LHCN-M2 (cell line): ENCODE data around the gene LRRC56. TPM values are rescaled to one million over a fixed set of nuclear protein-coding genes. Genes with fewer than 3 reads are reported as not detected.
A peak's percentile ranks its signal among the peaks of the same experiment; 100 is the strongest.

Experiments used
- DNase-seq: peaks from one replicate; pipeline ENCODE4 v3.0.0-alpha.2; 2012; ENCODE audit warnings: low read depth
- total RNA-seq: library from RNA; depleted of rRNA; stranded (reverse); fragments of >200 nt; gene quantifications from 2 replicates; pipeline ENCODE4 v1.2.3, GENCODE V29; 2014

The LRRC56 gene
- total RNA-seq, 1 experiment from 2014 or later, result 0.17 TPM

DNA sequence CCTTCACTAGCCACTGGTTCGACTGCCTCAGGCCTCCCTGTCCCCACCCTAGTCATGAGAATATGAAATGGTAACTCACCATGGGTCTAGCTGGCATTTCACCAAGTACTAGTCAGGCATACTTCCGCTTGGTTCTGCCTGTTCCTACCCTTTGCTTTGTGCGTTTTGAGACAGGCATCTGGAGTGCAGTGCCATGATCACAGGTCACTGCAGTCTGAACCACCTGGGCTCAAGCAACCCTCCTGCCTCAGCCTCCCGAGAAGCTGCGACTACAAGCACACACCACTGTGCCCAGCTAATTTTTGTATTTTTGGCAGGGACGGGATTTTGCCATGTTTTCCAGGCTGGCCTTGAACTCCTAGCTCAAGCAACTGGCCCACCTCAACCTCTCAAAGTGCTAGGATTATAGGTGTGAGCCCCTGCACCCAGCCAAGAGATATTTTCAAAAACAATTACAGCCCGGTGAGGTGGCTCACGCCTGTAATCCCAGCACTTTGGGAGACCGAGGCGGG is 16.1 kb upstream of the LRRC56 start:
- DNase-seq, result no peak

DNA sequence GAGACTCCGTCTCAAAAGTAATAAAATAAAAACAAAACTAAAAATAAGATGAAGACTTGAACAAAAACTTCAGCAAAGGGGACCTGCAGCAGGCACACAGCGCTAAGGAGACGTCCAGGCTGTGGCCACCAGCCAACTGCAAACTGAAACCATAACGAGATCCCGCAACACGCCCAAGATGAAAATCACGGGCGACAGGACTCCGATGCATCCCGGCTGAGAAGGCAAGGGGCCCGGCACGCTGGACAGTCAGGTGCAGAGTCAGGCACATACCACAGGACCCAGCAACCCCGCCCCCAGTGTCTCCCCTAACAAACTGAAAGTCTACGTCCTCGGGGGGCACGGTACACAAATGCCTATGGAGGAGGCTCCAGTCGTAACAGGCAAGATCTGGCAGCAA is 11.1 kb upstream of the LRRC56 start:
- DNase-seq, result no peak

DNA sequence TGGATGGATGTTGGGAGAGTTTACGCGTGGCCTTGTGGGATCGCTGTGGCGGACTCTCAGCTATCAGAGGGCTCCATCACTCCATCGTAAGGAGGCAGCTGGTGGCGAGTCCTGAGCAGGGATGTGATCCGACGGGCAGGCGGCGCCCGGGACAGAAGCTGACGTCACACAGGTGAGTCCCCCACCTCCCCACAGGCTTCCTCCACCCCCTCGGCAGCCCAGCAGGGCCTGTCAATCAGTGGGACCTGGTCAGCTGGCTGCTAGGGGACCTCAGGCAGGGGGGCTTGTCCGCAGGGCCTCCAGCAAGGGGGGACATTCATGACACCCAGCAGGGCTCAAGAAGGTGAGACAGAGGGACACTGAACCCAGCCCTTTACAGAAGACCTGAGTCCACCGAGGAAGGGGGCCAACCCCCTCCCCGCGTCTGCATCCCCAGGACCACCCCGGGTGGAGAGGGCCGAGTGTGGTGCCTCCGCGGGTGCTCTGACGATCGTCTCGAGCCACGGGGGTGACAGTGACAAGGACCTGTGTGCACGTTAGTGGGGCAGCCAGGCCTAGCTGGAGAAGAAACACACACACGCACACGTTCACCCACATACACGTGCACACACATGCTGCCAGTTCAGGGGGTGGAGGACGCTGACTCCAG is 9.0 kb upstream of the LRRC56 start:
- DNase-seq, result no peak

DNA sequence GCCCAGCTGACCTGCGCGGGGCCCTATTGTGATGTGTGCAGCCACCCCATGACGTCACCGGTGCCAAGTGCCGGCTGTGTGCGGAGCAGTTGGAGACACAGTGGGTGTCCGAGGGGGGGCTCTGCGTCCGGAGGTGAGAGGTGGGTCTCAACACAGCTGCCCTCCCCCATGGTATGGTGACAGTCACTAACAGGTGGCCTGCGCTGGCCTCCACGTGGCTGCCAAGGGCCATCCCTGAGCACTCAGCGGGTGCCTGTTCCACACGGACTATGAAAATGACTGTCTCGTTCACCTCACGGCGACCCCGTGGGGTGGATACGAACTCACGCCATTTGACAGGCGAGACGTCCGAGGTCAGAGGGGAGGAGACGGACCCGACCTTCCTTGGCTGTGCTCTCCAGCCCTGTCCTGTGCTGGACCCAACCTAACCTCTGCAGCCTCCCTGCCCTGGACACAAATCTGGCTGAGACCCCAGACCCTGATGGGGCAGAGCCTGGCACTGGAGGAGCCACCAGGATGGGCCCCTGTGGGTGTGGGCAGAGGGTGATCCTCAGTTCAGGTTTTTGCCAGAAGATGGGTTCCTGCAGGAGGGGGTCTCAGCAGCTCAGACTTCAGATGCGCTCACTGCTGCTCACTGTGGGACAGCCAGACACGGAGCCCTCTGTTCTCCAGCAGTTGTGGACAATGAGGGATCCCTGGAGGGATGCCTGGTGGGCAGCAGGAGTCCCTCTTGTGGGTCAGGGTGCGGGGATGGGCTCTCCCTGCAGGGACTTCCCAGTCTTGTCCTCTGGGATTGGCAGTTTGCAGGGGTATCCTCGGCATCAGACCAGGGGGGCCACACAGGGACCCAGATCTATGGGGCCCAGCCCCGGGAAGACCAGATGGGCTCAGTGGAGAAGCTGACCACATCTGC is 8.3 kb upstream of the LRRC56 start:
- DNase-seq, result no peak

DNA sequence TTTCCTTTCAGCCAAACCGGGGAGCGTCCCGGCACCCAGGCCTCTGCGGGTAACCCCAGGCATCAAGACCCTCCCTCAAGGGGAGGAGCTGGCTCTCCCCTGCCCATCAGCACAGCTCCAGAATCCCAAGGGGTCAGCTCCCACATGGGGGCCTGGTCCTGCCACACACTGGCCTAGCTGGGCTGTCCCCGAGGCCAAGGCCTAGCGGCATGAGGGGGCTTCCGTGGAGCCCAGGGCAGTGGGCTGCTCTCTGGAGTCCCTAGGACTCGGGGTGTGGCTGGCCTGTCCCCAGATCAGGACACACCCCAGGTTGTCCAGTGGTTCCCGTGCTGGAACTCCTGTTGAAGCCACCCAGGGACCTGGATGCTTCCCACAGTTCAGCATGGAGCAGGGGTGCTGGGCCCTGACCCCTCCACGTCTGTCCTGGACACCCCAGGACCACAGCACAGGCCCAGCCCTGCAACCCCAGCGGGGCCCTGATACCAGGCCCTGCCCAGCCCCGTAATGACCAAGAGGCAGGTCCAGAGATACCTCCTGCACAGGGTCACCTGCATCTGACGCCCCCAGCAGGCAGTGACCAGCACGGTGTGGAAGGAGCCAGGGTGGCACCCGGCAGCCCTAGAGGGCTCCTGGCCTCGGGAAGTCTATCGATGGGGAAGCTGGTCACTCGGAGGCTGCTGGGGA is 7.5 kb upstream of the LRRC56 start:
- DNase-seq, result no peak

DNA sequence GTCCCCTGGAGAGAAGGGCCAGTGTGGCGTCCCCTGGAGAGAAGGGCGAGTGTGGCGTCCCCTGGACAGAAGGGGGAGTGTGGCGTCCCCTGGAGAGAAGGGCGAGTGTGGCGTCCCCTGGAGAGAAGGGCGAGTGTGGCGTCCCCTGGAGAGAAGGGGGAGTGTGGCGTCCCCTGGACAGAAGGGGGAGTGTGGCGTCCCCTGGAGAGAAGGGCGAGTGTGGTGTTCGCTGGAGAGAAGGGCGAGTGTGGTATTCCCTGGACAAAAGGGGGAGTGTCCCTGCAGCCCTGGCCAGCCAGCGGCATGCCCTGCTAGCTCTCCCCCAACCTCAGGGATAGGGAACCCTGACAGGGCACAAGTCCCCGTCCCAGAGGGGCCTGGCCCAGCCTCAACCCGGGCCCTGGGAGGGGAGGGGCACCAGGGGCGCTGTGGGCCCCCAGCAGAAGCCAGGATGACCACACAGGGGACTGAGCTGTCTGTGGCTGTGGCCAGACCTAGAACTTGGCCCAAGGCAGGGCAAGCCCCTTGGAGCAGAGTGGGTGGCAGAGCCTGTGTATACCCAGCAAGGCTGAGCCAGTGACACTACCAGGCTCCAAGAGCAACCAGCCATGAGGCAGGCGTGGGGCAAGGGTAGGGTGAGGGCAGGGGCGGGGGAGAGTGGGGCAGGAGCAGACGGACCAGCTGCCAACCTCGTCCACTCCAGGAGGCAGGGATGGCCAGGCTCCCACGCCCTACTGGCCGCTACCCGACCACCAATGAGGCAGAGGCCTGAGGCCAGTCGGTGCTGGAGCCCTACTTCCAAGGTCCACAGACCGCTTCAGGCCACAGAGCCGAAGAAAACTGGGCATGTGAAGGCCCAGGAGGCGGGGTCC is 6.1 kb upstream of the LRRC56 start:
- DNase-seq, result no peak

DNA sequence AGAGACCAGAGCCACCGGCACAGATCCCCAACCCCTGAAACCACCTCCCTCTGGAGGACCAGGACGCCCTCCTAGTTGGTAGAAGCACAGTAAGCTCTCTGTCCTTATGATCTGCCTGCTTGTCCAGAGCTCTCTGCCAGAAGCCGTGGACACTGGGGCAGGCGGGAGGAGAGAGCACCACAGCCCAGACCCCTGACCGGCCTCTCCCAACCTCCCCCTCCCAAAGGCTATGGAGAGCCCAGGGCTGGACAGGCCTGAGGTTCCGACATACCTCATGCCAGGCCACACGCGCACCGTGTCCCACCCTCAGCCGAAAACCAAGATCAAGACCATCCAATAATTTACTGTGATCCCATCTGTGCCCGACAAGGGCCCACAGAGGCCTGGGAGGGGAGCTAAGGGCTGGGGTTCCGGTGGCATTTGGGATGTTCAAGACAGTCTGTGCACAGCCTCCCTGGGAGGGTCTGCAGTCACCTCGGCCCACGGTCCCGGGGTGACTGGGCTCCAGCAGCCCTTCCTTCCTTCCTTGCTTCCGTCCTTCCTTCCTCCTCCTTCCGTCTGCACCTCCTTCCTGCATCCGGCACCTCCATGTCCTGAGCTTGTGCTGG is 5.3 kb upstream of the LRRC56 start:
- DNase-seq, result no peak

DNA sequence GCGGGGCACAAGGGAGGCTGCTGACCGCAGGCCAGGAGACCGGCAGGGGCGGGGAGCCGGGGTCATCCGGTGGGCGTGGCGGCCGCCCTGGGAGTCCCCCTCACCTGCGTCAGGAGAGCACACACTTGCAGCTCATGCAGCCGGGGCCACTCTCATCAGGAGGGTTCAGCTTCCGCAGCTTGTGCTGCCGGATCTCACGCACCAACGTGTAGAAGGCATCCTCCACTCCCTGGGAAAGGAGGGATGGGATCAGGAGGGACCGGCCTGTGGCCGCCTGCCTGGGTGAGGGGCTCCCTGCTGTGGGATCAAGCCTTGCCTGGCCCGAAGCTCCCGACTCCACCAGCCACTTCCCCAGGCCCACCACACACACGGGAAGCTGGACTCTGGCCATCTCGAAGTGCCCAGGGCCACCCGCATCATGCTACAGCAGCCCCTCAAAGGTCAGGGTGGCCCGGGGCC is 4.8 kb upstream of the LRRC56 start:
- no peak for DNase-seq

DNA sequence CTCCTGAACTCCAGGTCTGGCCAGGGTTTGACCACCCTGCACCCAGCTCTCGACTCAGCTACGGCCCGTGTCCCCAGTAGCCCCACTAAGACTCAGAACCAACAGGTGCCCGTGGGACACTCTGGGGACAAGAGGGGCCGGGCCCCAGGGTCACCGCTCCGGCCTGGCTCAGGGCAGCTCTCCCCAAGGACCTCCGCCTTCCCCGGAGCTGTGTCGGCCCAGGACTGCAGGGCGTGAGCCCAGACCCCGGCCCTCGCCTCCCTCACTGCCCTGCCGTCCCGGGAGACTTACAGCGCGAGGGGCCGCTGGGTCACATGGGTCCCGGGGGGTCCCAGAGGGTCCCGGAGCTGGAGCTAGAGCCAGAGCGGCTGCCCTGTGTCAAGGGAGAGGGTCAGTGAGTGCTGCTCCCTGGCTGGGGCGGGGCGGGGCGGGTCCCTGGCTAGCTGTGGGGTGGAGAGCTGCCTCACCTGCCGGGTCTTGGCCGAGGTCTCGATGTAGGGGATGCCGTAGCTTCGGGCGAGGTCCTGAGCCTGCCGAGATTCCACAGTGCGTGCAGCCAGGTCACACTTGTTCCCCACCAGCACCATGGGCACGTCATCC is 4.2 kb upstream of the LRRC56 start:
- DNase-seq, result no peak

DNA sequence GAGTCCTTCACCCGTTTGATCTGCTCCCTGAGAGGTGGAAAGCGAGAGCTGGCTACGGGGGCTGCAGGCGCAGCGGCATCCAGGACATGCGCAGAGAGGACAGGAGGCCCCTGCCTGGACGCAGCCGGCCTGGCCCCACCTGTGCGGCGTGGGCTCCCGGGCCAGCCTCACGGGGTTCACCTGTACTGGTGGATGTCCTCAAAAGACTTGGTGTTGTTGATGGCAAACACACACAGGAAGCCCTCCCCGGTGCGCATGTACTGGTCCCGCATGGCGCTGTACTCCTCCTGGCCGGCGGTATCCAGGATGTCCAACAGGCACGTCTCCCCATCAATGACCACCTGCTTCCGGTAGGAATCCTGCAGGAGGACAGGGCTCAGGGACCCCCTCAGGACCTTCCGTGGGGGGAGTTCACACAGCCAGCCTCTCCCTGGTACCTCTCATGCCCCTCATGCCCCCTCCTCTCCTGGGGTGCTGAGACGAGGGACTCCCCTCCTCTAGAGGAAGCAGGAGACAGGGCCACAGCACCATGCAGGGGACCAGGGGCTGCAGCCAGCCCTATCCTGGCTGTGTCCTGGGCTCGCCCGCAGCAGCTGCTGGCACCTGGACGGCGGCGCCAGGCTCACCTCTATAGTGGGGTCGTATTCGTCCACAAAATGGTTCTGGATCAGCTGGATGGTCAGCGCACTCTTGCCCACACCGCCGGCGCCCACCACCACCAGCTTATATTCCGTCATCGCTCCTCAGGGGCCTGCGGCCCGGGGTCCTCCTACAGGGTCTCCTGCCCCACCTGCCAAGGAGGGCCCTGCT is 3.5 kb upstream of the LRRC56 start:
- no peak for DNase-seq

DNA sequence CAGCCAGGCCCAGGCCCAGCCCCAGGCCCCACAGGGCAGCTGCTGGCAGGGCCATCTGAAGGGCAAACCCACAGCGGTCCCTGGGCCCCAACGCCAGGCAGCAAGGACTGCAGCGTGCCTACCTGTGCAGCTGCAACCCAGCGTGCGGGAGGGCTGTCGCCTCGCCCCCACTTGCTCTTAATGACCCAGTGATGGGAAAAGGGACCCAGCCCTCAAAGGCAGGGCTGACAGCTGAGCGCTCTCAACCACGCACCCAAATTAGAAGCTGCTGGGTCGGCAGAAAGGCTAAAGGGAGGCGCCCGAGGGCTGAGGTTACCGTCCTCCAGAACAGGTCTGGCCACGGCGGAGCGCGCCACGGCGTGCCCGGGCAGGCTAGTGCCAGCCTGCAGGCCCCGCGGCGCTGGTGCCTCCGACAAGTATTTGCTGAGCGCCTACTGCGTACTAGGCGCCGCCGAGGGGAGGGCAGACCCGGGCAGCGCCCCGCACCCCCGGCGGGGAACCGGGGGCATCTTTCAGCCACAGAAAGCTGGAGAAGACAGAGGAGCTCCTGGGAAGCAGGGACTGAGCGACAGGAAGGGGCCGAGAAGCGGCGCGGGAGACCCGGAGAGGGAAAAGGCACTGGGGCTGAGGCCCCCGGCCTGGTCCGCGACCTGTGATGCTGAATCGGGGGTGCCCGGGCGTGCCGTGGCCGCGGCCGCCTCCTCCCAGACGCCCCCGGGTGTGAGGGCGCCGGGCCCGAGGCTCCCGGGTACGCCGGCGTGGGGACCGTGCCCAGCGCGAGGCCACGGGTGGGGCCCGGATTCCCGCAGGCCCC is 2.7 kb upstream of the LRRC56 start:
- DNase-seq, result no peak

DNA sequence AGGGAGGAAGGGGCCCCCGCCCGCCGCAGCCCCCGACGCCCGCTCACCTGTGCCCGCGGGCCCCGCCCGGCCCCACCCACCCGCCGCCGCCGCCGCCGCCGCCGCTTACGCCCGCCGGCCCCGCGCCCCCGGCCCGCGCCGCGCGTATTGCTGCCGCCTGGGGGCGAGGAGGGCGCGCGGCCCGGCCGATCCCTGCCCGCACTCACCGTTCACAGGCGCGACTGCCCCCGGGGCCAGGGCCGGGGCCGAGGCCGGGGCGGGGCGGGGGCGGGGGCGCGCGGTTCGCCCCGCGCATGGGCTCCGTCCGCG is 2.2 kb upstream of the LRRC56 start:
- no peak for DNase-seq

DNA sequence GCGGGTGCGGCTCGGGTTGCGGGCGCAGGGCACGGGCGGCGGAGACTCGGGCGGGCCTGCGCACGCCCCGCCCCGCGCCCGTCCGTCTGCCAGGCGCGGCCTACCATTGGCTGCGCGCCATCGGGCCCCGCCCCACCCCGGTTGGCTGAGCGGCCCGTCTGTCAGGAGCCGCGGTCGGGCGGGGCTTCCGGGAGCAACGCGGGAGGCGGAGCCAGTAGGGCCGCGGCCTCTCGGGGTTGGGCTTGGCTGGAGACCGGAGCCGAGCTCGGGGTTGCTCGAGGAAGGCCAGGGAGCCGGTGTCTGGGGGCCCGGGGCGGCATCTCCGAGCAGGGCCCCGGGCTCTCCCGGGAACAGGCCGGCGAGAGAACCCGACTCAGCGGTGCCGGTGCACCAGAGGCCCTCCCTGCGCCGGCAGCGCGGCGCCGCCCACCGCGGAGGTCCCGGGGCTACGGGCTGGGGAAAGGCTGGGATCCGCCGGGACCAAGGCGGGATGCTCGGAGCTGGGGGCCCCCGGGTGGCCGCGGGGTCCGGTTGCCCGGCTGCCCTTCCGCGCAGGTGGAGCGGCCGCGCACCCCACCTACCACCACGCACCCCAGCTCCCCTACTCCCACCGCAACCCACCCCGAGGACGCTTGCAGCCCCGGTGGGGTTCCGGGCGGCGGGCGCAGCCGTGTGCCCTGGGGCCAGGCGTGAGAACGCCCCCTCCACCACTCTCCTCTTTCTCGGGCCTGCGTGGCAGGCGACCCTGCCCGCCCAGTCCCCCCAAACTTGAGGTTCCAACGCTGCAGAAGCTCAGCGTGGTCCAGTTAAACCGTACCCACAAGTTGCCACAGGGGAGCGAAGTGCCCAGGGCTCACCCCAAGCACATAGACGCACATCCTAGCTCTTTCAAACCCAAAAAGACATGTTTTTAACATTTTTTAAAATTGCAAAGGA is 1.5 kb upstream of the LRRC56 start, which contains the start of gene HRAS:
TSS of gene HRAS (minus strand) at position 58 of the 936 bp plus-strand sequence.
- peak; percentile 87 for DNase-seq

DNA sequence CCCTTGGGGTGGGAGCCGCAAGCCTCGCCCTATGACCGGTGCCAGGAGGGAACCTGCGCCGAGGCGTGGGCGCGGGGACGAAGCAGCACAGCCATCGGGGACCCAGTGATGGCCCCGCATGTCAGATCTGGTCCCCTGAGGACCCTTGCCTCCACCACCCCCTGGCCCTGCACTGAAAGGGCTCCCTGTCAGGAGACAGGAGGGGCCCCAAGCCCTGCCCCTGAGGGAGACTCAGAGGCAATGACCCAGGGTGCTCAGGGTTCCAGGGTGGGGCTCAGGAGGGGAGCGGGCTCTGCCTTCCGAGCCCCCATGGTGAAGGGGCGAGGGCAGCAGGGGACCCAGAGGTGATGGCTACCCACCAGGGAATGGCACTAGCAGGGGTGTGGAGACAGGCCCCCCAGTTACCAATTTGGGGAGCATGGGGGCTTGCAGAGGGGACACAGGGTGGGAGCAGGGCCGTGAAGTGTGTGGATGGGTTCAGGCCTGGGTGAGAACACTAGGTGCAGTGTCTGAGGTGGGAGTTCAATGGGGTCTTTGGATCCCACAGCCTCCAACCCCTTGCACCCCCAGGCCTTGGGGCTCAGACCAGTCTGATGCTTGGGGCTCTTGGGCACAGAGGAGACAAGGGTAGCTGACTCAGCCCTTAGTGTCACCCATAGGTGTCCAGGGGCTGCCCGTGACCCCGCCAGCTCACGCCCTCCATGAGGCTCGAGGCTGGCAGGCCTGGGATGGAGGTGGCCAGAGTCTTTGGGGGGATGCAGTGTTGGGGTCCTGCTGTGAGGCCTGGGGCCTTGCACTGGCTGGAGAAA is 499 bp downstream of the LRRC56 start:
- DNase-seq, result no peak

DNA sequence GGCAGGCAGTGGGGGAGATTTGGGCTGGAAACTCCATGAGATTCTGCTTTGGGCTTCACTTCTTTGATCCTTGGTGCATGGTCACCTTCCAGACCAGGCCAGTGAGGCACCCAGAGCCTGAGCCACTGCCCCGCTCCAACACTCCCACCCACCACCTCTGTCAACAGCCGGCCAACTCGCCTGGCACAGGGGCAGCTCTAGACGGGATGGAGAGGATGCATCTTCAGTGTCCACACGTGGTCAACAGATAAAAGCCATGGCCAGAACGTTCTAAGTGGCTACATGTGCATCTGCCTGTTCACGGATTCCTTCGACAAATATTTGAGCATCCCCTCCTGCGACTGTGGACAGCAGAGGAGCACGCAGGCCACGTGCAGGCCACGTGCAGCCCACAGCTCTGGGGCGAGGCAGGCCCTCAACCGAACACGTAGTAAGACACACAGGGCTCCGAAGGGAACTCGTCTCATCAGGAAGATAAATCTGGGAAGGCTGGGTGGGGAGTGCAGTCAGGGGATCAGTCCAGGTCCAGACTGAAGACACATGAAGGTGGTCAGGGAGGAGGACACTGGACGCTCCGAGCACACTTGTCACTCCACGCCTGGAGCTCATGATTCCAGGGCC is 1.2 kb downstream of the LRRC56 start:
- DNase-seq, result no peak

DNA sequence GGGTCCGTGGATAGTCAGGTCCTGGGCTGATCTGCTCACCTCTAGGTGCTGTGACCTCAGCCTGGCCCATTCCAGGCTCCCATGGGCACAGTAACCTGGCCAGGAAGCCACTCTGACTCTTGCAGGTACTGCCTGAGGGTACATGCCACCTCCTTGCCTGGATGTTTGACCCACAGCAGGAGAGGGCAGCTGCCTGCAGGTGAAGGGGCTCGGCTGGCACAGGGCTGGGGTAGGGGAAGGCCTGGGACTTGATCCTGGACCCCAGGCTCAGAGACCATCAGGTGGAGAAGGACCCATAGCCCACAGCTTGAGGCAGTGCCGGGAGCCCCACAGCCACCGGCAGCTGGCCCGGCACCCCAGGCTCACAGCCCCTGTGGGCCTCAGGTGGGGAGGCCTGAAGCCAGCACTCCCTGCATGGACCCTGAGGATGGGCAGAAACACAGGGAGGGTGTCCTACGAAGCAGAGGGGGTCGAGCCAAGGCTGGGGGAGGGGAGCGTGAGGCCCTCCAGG is 2.7 kb downstream of the LRRC56 start:
- no peak for DNase-seq
